GM12878 (cell line): Measurements from ENCODE around the gene LDOC1. TPM values are rescaled to one million over a fixed set of nuclear protein-coding genes. Genes with fewer than 3 reads are reported as not detected.

ENCODE experiments used
- ATAC-seq: fragments of 200-7000 bp; cut with Tn5 transposase; 3 replicates; pipeline ENCODE4 v1.9.1; 2020; ENCODE audit warnings: mild to moderate bottlenecking, moderate library complexity
- BruUV-seq: library from RNA; stranded (reverse); fragments of 400-500 nt; replicated peaks from 2 replicates; lab custom pipeline; 2021; lab: Mats Ljungman, UMichigan
- CTCF ChIA-PET: fragments of 300-600 bp; sonication (Branson Sonifier 250); formaldehyde crosslinking; extraction: SDS; loops from one replicate; lab custom pipeline; 2021; ENCODE audit warnings: inconsistent platforms; lab: Yijun Ruan, JAX
- POLR2A ChIA-PET: fragments of 350-600 bp; formaldehyde crosslinking; extraction: SDS; loops from one replicate; lab custom pipeline; 2021; ENCODE audit warnings: inconsistent platforms; lab: Charles Lee
- RAD21 ChIA-PET: fragments of 300-600 bp; sonication (Branson Sonifier 250); formaldehyde crosslinking; loops from one replicate; lab custom pipeline; 2023; ENCODE audit warnings: antibody characterized with exemption; ENCODE audit not compliant: unreplicated experiment; lab: Charles Lee
- SMC1A ChIA-PET: fragments of 300-600 bp; sonication (Branson Sonifier 250); formaldehyde crosslinking; loops from one replicate; lab custom pipeline; 2023; ENCODE audit not compliant: unreplicated experiment, uncharacterized antibody; lab: Charles Lee
- DNase-seq: peaks from one replicate; pipeline ENCODE4 v3.0.0-alpha.2; 2011; ENCODE audit warnings: low read depth, low spot score
- FAIRE-seq: peaks from 3 replicates; lab custom pipeline; 2011; peaks lifted over from hg19 to GRCh38; lab: Jason Lieb, UNC
- H2AFZ ChIP-seq: 2 replicates; pipeline ENCODE4 v1.6.0; 2011; ENCODE audit warnings: low read depth, low read length, control low read depth; ENCODE audit not compliant: control insufficient read depth
- H3K27ac ChIP-seq: 2 replicates; pipeline ENCODE4 v1.5.1; 2011; ENCODE audit warnings: control low read depth; ENCODE audit not compliant: control insufficient read depth, insufficient read depth
- H3K27me3 ChIP-seq, 2 experiments: replicated peaks in 1 of 2; 2 replicates each; pipeline versions ENCODE4 v1.6.0 to v1.6.1; 2011; ENCODE audit warnings: low read length in 1 of 2; ENCODE audit not compliant: control insufficient read depth in 2 of 2, insufficient read depth in 2 of 2
- H3K36me3 ChIP-seq, 2 experiments: 2 replicates each; pipeline ENCODE4 v1.5.1; 2011; ENCODE audit warnings: low read length in 1 of 2; ENCODE audit not compliant: control insufficient read depth in 2 of 2, insufficient read depth in 2 of 2
- H3K4me1 ChIP-seq: 2 replicates; pipeline ENCODE4 v1.6.1; 2011; ENCODE audit warnings: mild to moderate bottlenecking, low read length, moderate library complexity, mixed read lengths; ENCODE audit not compliant: control insufficient read depth, insufficient read depth
- H3K4me2 ChIP-seq: 2 replicates; pipeline ENCODE4 v1.6.0; 2011; ENCODE audit warnings: control low read depth; ENCODE audit not compliant: control insufficient read depth, insufficient read depth
- H3K4me3 ChIP-seq: fragments of 200-600 bp; sonication (generic); 2 replicates; pipeline ENCODE4 v1.5.1; 2016
- H3K79me2 ChIP-seq: 2 replicates; pipeline ENCODE4 v1.6.0; 2011; ENCODE audit warnings: low read length; ENCODE audit not compliant: control insufficient read depth, insufficient read depth
- H3K9ac ChIP-seq: 2 replicates; pipeline ENCODE4 v1.8.0; 2011; ENCODE audit warnings: low read length, control low read depth, mixed read lengths; ENCODE audit not compliant: control insufficient read depth, insufficient read depth
- H3K9me3 ChIP-seq: replicated peaks from 3 replicates; pipeline ENCODE4 v1.5.1; 2011; ENCODE audit warnings: mild to moderate bottlenecking, low read length; ENCODE audit not compliant: control insufficient read depth, insufficient read depth
- H4K20me1 ChIP-seq: 2 replicates; pipeline ENCODE4 v1.6.0; 2011; ENCODE audit not compliant: control insufficient read depth, insufficient read depth
- ATF2 ChIP-seq: IDR thresholded peaks from 2 replicates; pipeline ENCODE4 v1.6.1; 2012; ENCODE audit warnings: low read length, inconsistent platforms
- BHLHE40 ChIP-seq, 2 experiments: fragments of 450-650 bp in 1 of 2; IDR thresholded peaks; 2 replicates each; pipeline ENCODE4 v1.6.1; 2011 to 2017; ENCODE audit warnings: low read depth in 2 of 2, borderline replicate concordance in 1 of 2, improper control_type of control experiment in 1 of 2, low read length in 1 of 2, mild to moderate bottlenecking in 1 of 2
- MTA3 ChIP-seq: IDR thresholded peaks from 2 replicates; pipeline ENCODE4 v1.6.1; 2012; ENCODE audit warnings: low read length, inconsistent platforms, borderline replicate concordance
- NFXL1 ChIP-seq: fragments of 450-650 bp; IDR thresholded peaks from 2 replicates; pipeline ENCODE4 v1.6.1; 2017; ENCODE audit warnings: antibody characterized with exemption, mild to moderate bottlenecking, borderline replicate concordance
- RB1 ChIP-seq: fragments of 450-650 bp; formaldehyde crosslinking; IDR thresholded peaks from 2 replicates; pipeline ENCODE4 v1.6.1; 2017; ENCODE audit warnings: mild to moderate bottlenecking, borderline replicate concordance
- RBBP5 ChIP-seq: fragments of 200-600 bp; sonication (generic); conservative IDR thresholded peaks from 2 replicates; pipeline ENCODE4 v1.6.1; 2016
- REST ChIP-seq: IDR thresholded peaks from 2 replicates; pipeline ENCODE4 v1.6.1; 2012; ENCODE audit warnings: mild to moderate bottlenecking, low read depth, low read length
- SRF ChIP-seq, 2 experiments: IDR thresholded peaks; 2 replicates each; pipeline ENCODE4 v1.6.1; 2011; ENCODE audit warnings: low read depth in 2 of 2, low read length in 2 of 2, mild to moderate bottlenecking in 1 of 2, moderate library complexity in 1 of 2
- ZZZ3 ChIP-seq: IDR thresholded peaks from 2 replicates; pipeline ENCODE4 v1.6.1; 2011; ENCODE audit warnings: low read depth; ENCODE audit not compliant: control insufficient read depth, insufficient read length
- whole genome bisulfite sequencing: methylation state at CpG from one replicate; pipeline ENCODE4 v1.1.6; 2016; ENCODE audit warnings: low lambda C conversion rate; ENCODE audit not compliant: insufficient replicate concordance, insufficient coverage; ENCODE audit errors: missing lambda C conversion rate; 5-methylcytosine and 5-hydroxymethylcytosine counted together
- in situ Hi-C: fragments of 300-500 bp; cut with MboI; formaldehyde crosslinking; loops from 9 replicates; pipeline ENCODE4 v1.14.3; 2018; ENCODE audit warnings: mixed read lengths
- intact Hi-C: fragments of 100-400 bp; cut with micrococcal nuclease; formaldehyde crosslinking; loops from one replicate; pipeline ENCODE4 v1.14.2; 2022; ENCODE audit not compliant: unreplicated experiment
- polyA plus RNA-seq, 11 experiments: library from polyadenylated mRNA; depleted of rRNA in 4 of 11; unstranded in 6 of 11; stranded (reverse) in 5 of 11; fragments of >200 nt; fragmentation: Nextera tagmentation in 4 of 11; fragmentation: Illumina TruSeq in 1 of 11; extraction: Ambion mirVana in 4 of 11; extraction: Trizol in 1 of 11; gene quantifications; 1 replicate in 1 of 11; 2 replicates in 10 of 11; pipeline versions ENCODE4 v1.2.1 to v1.2.3, GENCODE V29; 2011 to 2016; ENCODE audit warnings: inconsistent platforms in 2 of 11, missing spikeins in 2 of 11, low read depth in 1 of 11
- total RNA-seq, 4 experiments: library from RNA; depleted of rRNA in 3 of 4; stranded (reverse); fragments of >200 nt in 3 of 4; fragmentation: Illumina TruSeq in 1 of 4; extraction: Trizol in 1 of 4; gene quantifications; 2 replicates each; pipeline versions ENCODE4 v1.2.1 to v1.2.3, GENCODE V29; 2013 to 2021

LDOC1 gene
- total and polyA plus RNA-seq, 10 of the 15 experiments (the other 5 are each of a cell fraction or from before 2014, with no cell fraction given) = 0.04 to 0.28 (median 0.11) TPM; not detected in 7

GRCh38 chrX:141142946-141143345 is 34.0 kb downstream of the LDOC1 start:
- no peaks in the 10 kb centered on the region for H4K20me1 ChIP-seq
- TF ChIP-seq REST = no peak
- no peak for TF ChIP-seq BHLHE40 (IDR thresholded peaks at IDR 0.05; ENCODE audit: borderline replicate concordance in 1 of 2, low read depth in 2 of 2, low read length in 1 of 2)
- TF ChIP-seq SRF (IDR thresholded peaks at IDR 0.05; ENCODE audit: low read depth in 2 of 2, low read length in 2 of 2) = no peak
- no peak for TF ChIP-seq MTA3
- TF ChIP-seq NFXL1 = no peak
- no peak for TF ChIP-seq ZZZ3
- no peak for TF ChIP-seq RBBP5
- no peak for TF ChIP-seq ATF2
- TF ChIP-seq RB1 = no peak
- intact Hi-C loops = no loop called here
- FAIRE-seq (no peak), ATAC-seq (no peak), DNase-seq (no peak)
- H3K36me3 ChIP-seq = no peaks in the 10 kb centered on the region
- no peak overlapping the region for H3K9ac ChIP-seq
- H3K4me1 ChIP-seq = no peaks in the 10 kb centered on the region
- H2AFZ ChIP-seq = no peak overlapping the region
- ChIA-PET POLR2A (no interaction called here), RAD21 (no interaction called here), SMC1A (no interaction called here), CTCF (no interaction called here)
- H3K27ac ChIP-seq = no peak overlapping the region
- in situ Hi-C loops = no loop called here
- no peaks in the 10 kb centered on the region for H3K79me2 ChIP-seq
- BruUV-seq = no TSS peak
- H3K9me3 ChIP-seq = no peaks in the 10 kb centered on the region
- H3K4me3 ChIP-seq = no peak overlapping the region
- no peak overlapping the region for H3K4me2 ChIP-seq
- H3K27me3 ChIP-seq = no peaks in the 10 kb centered on the region
- 1% methylated on average over 3 of the region's 3 CpGs for WGBS
